Mesothelial cell of epicardium (in vitro differentiated cells): ENCODE results near the gene SYNPO2. TPM values are rescaled to one million over a fixed set of nuclear protein-coding genes. Genes with fewer than 3 reads are reported as not detected.

Experiments used
- DNase-seq, 2 experiments: peaks; one replicate each; pipeline ENCODE4 v3.0.0; 2021; ENCODE audit warnings: low spot score in 2 of 2; ENCODE audit not compliant: unreplicated experiment in 2 of 2
- H3K27ac Mint-ChIP-seq: 2 replicates; pipeline ENCODE4 v1.8.0; 2021; ENCODE audit warnings: mixed read lengths
- H3K27me3 Mint-ChIP-seq: 2 replicates; pipeline ENCODE4 v1.8.0; 2021; ENCODE audit warnings: low read depth, mixed read lengths
- H3K36me3 Mint-ChIP-seq: 2 replicates; pipeline ENCODE4 v1.8.0; 2021; ENCODE audit warnings: mixed read lengths
- H3K4me1 Mint-ChIP-seq: 2 replicates; pipeline ENCODE4 v1.8.0; 2021; ENCODE audit warnings: mixed read lengths
- H3K4me3 Mint-ChIP-seq: 2 replicates; pipeline ENCODE4 v1.8.0; 2021; ENCODE audit warnings: mild to moderate bottlenecking, moderate library complexity, mixed read lengths
- H3K9me3 Mint-ChIP-seq: 2 replicates; pipeline ENCODE4 v1.8.0; 2021; ENCODE audit warnings: mixed read lengths
- total RNA-seq: library from RNA; stranded (reverse); gene quantifications from 3 replicates; pipeline ENCODE4 v1.2.1, GENCODE V29; 2021
- TF ChIP-seq, protein P1 (sequence below): fragments of 200-600 bp; sonication (generic); IDR thresholded peaks from one replicate; pipeline ENCODE4 v1.5.0; 2021; ENCODE audit warnings: antibody characterized with exemption; ENCODE audit not compliant: unreplicated experiment

SYNPO2 gene
- total RNA-seq, 1 donor from 2014 or later: 23.4 TPM

DNA sequence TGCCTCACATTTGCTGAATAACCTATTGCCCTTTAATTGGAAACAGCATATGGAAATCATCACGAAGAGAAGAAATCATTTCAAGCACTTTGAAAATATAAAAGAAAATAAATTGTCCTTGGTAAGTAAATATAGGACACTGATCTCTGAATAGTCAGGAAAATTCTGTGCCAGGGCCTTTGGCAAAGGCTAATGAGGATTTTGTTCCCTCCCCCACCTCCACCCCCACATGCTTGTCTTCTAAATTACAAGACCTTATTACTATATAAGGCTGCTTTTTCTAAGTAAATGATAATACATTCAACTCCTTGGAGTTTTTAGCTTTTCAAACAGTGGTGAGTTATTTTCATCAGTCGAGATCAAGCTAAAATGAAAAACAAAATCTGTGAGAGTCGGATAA is 15.8 kb downstream of the SYNPO2 start:
- peaks cover 4% of the 10 kb centered on the region for H3K9me3 Mint-ChIP-seq
- H3K4me1 Mint-ChIP-seq: peaks cover 27% of the 10 kb centered on the region
- H3K36me3 Mint-ChIP-seq: peaks cover 4% of the 10 kb centered on the region
- H3K27ac Mint-ChIP-seq: peak overlapping the region; percentile 95
- no peaks in the 10 kb centered on the region for H3K27me3 Mint-ChIP-seq
- DNase-seq: no peak
- no peak overlapping the region for H3K4me3 Mint-ChIP-seq
- TF ChIP-seq, protein P1, sequence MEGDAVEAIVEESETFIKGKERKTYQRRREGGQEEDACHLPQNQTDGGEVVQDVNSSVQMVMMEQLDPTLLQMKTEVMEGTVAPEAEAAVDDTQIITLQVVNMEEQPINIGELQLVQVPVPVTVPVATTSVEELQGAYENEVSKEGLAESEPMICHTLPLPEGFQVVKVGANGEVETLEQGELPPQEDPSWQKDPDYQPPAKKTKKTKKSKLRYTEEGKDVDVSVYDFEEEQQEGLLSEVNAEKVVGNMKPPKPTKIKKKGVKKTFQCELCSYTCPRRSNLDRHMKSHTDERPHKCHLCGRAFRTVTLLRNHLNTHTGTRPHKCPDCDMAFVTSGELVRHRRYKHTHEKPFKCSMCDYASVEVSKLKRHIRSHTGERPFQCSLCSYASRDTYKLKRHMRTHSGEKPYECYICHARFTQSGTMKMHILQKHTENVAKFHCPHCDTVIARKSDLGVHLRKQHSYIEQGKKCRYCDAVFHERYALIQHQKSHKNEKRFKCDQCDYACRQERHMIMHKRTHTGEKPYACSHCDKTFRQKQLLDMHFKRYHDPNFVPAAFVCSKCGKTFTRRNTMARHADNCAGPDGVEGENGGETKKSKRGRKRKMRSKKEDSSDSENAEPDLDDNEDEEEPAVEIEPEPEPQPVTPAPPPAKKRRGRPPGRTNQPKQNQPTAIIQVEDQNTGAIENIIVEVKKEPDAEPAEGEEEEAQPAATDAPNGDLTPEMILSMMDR: no peak

DNA sequence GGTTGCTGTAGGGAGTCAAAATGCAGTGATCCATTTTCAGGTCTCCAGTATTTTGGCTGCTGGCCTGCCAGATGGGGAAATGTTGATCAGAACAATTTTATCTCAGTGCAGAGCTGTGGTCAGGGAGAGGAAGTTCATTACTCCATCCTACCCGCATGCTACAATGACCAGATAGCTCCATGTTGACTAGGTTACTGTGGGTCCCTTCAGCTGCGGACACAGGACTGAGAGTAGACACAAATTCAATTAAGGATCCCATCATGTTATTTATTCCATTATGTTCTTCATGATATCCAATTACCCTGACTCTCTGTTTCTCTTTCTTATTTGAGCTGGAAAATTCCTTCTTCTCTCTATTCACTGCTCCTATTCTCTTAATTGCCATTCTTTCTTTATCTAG is 16.3 kb downstream of the SYNPO2 start:
- H3K27ac Mint-ChIP-seq: peak overlapping the region; percentile 95
- DNase-seq: no peak
- peaks cover 30% of the 10 kb centered on the region for H3K4me1 Mint-ChIP-seq
- no peaks in the 10 kb centered on the region for H3K27me3 Mint-ChIP-seq
- no peak overlapping the region for H3K4me3 Mint-ChIP-seq
- TF ChIP-seq, protein P1: no peak
- H3K9me3 Mint-ChIP-seq: peaks cover 4% of the 10 kb centered on the region
- peaks cover 4% of the 10 kb centered on the region for H3K36me3 Mint-ChIP-seq

DNA sequence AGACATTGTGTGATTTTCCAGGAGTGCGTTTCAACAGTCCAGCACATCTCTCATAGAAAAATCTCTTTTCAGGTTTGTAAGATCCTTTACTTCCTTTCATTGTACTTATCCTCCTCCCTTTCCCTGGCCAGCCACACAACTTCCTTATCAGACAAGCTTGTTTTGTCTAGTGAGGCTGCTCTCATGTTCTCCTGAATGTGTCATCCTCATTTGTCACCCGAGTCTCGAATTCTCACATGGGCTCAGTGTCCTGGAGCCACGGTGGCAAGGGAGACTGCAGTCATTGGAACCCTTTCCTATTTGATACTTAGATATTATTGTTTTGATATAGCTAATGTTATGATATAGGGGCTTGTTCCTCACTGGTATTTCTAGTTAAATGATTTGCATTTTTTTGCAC is 16.9 kb downstream of the SYNPO2 start:
- Mint-ChIP-seq H3K4me1 (peaks cover 34% of the 10 kb centered on the region), H3K36me3 (peaks cover 4% of the 10 kb centered on the region), H3K9me3 (peaks cover 4% of the 10 kb centered on the region), H3K4me3 (no peak overlapping the region), H3K27me3 (no peaks in the 10 kb centered on the region), H3K27ac (peak overlapping the region; percentile 95)
- no peak for DNase-seq
- TF ChIP-seq, protein P1: no peak

DNA sequence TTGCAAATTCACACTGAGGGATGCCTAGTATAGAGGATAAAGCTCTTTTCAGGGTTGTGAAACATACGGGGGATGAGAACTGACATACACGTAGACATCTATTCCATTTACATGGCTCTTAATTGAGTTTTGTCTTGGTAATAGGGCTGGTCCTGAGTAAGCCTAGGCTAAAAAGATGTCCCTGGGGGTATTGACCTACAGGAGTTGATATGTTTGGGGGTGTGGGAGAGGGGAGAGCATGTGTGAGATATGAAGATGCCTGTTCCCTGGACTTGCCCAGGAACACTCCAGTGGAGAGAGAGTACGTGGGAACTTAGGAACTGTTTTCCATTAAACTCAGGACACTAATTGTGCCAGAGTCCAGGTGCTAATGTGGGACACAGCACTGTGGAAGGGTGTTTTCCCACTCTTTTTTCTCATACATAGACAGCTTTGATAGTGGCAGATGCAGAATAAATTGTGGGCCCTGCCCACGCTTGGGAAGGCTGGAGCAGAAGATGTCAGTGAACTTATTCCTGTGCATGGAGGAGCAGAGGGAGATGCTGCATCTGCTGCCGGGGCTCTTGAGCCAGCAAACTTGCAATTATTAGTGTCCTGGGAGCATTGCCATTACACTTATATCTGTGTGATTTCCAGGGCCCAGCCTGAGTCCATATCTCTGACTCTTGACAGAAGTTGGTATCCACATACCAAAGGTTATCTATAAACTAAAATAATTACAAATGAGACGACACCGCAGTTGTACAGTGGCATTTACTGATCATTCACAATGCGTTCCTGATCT is 20.7 kb downstream of the SYNPO2 start:
- no peak for DNase-seq
- TF ChIP-seq, protein P1: no peak
- Mint-ChIP-seq H3K36me3 (no peaks in the 10 kb centered on the region), H3K27ac (peak overlapping the region; percentile 33), H3K4me1 (peaks cover 43% of the 10 kb centered on the region), H3K27me3 (no peaks in the 10 kb centered on the region), H3K4me3 (no peak overlapping the region), H3K9me3 (no peaks in the 10 kb centered on the region)

DNA sequence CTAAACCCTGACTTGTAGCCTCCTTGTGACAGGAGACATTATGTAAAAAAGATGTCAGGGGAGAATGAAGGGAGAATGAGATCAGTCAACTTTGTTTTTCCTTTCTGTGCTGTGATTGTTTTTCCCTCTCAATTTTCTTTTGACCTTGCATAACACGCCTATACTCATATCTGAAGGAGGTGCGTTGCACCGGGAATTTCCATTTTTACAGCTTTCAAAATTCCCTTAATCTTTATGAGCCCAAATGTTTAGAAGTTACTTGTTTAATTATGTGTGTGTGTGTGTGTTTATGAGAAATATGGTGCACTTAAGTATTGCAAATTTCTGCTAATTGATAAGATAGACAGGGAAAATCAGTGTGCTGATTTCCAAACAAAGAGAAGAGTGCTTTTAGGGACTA is 21.6 kb downstream of the SYNPO2 start:
- H3K4me1 Mint-ChIP-seq: peaks cover 35% of the 10 kb centered on the region
- TF ChIP-seq, protein P1: no peak

More for the DNA sequence above, 21.6 kb downstream of the SYNPO2 start:
- H3K4me3 Mint-ChIP-seq: no peak overlapping the region
- no peaks in the 10 kb centered on the region for H3K36me3 Mint-ChIP-seq
- DNase-seq: no peak
- H3K27ac Mint-ChIP-seq: peak overlapping the region; percentile 86
- H3K9me3 Mint-ChIP-seq: no peaks in the 10 kb centered on the region
- H3K27me3 Mint-ChIP-seq: no peaks in the 10 kb centered on the region
